HG02798 (cell line): ENCODE data around the gene SHISAL1.

ENCODE experiments used
- ATAC-seq: cut with Tn5 transposase; IDR thresholded peaks from one replicate; pipeline ENCODE4 v1.9.1; 2021; ENCODE audit warnings: mild to moderate bottlenecking; ENCODE audit not compliant: unreplicated experiment, poor library complexity

The SHISAL1 gene

DNA sequence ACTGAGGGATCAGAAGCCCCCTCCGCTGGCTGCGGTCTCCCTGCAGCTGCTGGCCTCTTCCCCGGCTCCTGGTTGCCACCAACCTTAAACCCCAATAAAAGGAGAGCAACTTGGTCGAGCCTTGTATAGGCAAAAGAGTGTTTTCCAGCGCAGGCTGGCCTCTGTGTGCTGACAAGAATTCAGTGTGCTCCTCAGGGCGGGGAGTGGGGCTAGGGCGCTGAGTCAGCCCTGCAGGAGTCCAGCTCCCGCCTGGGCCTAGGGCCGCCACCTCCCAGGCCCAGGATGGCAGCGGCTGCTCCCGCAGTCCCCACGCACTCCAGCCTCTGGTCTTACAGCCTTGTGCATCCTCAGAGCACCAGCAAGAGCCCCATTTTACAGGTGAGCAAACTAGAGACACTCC is at the start of gene SHISAL1:
SHISAL1 (minus strand) TSS at position 186 of the 400 bp plus-strand sequence. CDS start 12,006 bp downstream, outside the sequence.
- ATAC-seq, result no peak

DNA sequence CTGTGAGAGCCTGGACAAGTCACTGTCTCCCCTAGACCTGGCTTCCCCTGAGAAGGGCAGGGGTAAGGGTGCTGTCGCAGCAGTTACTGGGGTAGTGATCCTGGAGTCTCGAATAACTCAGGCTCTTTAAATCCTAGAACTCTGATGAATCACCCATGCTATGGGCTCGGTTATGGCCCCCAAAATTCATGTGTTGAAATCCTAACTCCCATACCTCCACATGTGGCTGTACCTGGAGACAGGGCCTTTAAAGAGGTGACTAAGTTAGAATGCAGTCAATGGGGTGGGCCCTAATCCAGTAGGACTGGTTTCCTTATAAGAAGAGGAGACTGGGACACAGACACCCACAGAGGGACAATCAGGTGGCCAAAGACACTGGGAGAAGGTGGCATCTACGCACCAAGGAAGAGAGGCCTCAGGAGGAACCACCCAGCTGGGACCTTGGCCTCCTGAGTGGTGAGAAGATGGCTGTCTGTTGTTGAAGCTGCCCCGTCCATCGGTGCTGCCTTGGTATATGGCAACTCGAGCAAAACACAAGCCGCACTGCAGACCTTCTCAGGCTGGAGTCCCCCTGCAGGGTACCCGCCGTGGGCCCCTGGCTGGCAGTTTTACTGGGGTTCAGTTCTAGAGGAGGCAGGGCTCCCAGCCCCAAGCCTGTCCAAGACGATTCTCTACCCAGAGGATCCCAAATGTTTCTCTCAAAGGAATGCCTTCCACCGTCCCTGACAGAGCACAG is 48.8 kb upstream of the SHISAL1 start:
- ATAC-seq, result no peak

DNA sequence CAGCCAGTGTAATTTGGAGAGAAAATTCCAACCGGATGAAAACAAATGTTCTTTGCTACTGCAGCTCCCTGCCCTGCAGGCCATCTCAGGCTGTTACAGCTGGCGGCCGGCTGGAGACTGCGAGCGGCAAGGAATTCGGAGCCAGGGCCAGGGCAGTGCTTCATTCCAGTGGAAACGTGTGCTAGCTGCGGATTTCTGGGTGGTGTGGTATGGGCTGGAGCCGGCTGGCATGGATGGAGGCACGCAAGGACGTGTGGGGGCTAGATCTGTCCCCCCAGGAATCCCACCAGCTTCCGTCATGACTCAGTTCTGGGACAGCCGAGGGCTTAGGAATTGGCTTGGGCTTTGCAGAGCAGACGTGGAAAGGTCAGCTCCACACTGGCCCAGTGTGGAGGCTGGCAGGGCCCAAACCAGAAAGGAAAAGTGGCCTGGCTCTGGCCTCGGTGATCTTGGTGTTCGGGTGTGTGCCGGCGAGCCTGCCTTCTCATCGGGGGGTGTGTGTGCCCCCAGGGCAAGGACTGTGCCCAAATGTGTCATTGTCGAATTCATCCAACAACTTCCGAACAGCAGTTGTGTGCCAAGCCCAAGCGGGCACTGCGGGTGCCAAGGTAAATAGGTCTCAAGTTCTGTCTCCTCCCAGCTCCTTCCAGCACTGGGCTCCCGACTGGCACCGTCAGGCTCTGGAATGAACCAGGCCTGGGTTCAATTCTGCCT is 48.1 kb upstream of the SHISAL1 start:
- no peak for ATAC-seq

DNA sequence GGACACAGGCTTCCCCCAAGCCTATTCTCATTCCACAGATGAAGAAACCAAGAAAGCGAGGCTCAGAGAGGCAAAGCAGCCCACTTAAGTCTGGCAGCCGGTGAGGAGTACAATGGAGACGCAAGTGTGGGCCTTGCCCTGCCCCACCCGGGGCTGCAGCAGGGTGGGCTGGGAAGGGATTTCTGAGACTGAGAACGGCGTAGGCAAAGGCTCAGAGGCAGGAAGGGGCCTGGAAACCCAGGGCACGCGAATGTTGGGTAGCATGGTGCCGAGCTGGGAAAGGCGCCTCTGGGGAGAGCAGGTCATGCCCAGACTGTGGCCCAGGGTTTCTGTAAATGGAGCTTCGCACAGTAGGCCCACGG is 47.5 kb upstream of the SHISAL1 start:
- no peak for ATAC-seq

DNA sequence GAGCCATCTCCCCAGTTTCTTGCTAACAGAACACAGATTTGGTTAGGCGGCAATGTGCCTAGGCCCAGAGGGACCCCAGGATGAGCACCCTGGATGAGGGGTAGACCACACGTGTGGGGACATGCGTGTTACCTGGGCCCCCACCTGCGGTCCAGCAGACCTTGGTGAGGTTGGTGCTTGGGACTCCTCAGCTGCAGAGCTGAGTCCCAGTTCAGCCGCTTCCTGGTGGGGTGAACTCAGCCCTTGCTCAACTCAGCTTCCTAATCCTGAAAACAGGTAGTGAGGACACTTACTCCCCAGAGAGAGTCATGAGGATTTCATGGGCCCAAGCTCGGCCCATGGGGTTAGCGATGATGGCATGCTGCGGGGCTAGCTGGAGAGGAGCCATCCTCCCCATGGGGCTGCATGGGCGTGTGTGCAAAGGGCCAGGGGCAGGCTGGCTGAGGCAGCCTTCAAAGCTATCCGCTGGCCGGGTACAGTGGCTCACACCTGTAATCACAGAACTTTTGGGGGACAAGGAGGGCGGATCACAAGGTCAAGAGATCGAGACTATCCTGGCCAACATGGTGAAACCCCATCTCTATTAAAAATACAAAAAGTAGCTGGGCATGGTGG is 46.9 kb upstream of the SHISAL1 start:
- ATAC-seq, result no peak

DNA sequence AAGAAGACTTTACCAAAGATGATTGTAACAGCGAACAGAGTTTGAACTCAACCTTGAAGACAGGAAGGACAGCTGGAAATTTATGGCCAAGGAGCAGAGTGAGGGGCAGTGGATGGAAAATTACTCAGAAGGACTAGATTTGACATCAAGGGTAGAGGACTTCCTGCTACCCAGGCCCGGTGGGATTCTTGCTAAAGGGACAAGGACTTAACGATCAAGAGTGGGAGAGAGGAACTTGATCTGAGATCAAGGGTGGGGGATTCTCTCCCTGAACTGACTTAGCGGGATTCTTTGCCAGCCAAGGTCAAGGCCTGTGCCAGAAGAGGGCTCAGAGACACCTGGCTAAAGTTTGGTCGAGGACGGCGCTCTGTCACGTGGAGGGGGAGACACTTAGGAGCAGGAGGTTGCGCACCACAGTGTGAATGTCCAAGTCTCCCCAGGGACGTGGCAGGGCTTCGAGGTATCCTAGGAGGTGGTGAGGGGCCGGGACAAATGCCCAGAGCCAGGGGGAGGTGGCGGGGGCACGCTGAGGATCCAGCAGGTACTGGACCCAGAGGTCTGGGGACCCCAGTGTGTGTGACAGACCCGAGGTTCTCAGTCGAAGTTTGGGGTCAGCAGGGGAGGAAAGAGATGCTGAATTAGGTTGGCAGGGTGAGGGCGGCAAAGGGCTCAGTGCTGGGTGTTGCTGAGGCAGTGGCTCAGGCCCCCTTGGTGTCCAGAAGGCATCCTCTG is 46.1 kb upstream of the SHISAL1 start:
- no peak for ATAC-seq

DNA sequence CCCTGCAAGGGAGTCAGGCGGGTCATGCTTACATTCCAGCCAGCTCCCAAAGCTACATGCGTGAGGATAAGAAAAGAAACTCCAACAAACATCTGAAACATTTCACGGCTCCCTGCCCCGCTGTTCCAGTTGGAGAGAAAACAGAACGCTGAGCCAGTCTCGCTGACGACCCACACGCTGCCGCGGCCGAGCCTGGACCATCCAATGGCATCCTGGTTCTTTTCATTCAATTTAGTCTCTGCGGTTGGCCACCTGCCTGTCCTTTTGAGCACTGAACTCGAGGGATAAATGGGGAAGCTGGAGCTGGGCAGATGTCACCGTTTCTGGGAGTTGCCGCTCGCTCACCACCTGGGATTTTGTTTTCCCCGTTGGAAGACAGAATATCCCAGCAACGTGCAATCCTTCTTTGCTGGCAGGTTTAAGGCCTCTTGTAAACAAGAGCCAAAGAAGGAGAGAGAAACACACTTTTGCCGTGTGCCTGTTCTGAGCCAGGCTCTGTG is 45.3 kb upstream of the SHISAL1 start:
- no peak for ATAC-seq

DNA sequence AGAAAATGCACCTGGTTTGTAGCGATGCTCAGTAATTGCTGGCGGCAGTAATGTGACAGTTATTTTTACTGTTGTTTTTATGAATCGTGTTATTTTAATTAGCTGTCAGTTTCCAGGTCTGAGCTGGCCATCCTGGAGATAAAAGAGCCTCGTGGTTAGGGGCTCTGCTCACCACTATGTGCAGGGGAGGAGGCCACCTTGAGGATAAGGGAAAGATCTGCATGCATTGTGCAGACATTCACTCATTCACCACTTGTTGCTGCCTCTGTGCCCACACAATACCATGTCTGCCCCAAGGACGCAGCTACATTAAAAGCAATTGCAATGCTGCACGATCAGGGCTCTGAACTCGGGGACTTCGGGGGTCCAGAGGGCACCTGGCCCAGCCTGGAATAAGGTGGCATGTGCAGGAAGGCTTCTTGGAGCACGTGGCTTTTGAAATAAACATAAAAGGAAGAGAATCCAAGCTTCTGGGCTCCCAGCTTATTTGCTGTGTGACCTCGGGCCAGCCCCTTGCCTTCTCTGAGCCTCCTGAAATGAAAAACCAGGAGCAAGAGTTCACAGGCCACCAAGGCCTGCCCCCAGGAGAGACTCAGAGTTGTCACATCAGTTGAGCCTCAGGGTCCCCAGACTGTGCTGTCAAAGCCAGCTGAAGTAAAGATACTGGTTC is 44.7 kb upstream of the SHISAL1 start:
- ATAC-seq, result no peak

DNA sequence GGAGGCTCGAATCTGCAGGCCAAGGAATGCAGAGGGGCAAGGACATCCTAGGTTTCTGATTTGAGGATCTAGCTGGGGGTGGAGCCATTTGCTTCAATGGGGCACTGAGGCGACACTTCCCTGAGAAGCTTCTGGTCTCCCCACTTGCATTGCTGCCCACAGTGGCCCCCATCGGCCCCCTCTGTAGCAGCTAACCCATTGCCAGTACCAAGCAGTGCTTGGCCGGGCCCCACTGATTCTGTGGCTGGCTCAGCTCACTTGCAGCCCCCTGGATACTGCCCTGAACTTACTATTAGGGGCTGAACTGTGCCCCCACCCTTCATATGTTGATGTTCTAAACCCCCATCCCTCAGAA is 42.9 kb upstream of the SHISAL1 start:
- ATAC-seq, result no peak

DNA sequence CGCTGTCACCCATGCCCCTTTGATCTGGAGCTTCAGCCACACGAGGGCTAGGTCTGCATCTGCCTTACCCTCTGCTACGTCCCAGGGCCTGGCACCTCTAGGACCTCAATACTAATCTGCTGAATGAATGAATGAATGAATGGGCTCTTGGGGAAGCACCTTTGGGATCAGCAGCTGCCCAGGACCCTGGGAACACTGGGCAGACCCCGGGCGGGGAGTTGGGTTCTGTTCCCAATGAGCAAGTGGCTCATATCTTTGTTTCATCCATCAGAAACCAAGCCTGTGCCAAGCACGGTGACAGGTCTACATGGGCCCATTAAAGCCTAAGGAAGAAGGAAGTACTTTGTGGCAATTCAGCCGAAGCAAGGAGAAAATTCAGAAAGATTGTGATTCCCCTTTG is 41.5 kb upstream of the SHISAL1 start:
- ATAC-seq, result no peak

DNA sequence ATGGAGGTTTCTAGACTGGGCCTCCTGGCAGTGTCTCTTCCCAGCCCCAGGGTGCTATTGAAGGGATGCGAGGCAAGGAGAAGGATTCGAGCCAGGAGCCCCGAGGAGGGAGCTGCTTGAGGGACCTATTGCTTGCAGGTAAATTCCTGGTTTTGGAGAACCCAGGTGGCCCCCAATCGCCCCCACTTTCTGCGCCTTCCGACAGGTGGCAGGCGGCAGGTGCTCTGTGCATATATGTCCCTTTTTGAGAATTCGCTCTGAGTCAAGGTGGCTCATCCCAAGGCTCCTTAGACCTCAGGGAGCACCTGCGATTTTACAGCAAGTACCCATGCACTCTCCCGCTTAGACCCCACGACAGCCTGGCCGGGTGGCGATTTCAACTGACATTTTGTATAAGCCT is 40.3 kb upstream of the SHISAL1 start:
- ATAC-seq, result no peak

DNA sequence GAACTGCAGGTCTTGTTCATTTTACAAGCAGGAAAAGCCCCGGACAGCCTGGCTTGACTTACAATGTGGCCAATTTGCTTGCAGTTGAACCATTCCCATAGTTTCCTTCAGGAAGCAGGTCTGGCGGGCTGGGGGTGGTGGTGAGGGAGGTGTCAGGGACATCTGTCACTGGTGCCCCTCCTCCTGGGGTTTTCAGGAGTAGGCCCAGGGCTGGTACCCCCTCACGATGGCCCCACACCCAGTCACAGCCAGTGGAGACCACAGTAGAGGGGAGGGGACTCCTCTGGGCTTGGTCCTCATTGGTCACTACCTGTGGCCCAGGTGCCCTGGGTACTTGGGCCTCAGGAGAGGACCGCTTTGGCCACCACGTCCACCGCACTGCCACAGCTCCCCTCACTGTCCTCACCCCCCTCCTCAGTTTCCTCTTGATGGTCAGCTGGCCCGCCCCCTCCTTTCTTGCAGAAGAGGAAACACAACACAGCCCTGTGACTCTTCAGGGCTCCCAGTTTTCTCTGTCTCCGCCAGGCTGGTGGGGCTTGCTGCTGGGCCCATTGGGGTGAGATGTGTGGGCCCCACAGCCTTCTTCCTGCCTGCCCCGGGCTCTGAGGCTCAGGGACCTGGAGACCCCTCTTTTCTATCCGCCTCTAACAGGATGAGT is 39.8 kb upstream of the SHISAL1 start:
- ATAC-seq, result no peak

DNA sequence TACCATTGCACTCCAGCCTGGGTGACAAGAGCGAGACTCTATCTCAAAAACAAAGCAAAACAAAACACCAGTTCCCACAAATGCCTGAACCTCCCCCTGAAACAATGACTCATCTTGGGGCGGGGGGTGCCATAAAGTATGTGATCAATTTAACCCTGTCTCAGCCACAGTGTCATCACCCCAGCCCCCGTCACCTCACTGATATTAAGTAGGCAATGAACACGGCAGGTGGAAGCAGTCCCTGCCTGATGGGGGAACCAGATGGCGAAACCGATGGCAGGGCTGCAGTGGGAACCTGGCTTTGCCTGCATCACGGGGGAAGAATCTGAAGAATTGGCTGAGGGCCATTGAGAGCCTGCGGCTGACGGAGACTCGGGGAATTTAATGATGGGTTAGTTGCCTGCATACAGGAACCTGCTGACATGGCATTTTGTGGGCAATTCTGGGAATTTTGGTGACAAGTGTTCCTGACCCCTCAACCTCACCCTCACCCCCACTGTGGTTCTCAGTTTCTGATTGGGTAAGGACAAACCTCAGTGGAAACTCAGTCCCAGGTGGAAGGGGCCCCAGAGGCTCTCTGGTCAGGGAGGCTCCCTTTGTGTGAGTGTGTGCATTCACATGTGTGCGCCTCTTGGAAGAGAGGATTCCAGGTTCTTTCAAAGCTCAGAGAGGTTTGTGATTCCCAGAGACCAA is 39.1 kb upstream of the SHISAL1 start:
- ATAC-seq, result no peak

DNA sequence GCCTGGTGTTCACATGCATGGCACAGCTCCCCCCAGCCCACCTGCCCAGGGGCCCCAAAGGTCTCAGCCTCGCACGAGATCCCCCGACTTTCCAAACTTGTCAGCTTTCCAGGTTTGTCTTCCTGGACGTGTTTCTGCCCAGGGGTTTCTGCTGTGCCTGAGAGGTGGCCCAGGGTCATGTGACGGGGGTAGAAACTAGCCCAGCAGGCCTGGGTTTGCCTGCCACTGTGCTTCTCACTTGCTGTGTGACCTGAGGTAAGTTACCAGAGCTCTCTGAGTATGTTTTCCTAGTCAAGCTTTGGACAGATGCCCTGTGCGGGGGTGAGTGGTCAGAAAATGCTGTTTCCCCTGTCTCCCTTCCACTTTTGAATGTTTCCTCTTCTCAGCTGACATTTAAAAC is 38.3 kb upstream of the SHISAL1 start:
- ATAC-seq, result no peak

DNA sequence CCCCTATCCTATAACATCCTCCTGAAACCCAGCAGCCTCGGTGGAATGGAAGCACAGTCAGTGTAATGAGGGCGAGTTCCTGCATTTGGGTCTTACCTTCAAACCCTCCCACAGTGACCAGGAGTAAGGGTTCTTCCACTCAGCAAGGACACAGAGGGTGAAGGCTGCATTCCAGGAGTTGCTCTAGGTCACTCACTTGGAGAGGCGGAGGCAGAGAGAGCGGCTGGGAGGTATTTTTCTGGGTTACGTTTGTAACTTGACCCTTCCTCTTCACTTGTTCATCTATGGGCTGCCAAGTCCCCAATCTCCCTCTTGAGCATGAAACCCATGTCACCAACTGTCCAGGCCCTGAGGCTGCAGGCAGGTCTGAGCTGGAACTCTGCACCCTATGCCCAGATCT is 36.8 kb upstream of the SHISAL1 start:
- no peak for ATAC-seq

DNA sequence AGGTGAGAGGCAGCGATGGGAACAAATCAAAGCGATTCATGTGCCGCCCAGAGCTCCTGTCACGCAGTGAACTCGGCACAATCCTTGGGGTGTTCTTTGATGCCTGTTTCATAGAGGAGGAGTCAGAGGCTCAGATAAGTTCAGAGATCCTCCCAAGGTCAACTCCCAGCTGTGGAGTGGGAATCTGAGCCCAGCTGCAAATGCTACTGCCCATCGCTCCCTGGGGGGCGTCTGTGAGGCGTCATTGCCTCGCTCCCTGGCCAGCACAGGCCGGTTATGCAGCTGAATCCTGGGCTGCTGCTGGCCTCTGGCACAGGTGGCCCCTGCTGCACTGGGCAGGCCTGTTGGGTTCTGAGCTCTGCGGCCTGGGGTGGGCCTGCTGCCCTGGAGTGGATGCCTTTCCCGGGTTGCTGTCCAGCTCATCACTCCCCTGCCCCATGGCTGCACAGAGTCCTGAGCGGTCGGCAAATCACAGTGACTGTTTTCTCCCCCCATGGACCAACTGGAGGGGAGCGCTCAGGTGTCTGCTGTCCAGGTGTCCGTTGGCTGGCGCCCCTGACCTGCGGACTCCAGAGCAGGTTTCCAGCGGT is 36.3 kb upstream of the SHISAL1 start:
- ATAC-seq, result no peak

DNA sequence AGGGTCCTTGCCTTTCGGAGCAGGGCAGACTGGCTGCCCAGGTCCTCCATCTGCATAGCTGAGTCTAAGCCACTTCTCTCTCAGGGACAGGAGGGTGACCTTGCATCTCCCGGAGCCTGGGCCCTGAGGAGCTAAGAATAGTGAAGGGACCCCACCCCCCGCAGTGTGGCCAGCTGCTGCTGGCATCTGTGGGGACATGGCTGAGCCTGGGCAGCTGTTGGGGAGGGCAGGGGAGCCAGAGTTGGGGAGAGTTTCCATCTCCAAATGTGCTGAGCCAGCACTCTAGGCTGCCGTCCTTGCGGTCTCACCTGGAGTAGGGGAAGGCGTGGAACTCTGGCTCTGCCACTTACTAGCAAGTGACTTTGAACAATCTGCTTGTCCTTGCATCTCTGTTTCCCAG is 34.8 kb upstream of the SHISAL1 start:
- no peak for ATAC-seq

DNA sequence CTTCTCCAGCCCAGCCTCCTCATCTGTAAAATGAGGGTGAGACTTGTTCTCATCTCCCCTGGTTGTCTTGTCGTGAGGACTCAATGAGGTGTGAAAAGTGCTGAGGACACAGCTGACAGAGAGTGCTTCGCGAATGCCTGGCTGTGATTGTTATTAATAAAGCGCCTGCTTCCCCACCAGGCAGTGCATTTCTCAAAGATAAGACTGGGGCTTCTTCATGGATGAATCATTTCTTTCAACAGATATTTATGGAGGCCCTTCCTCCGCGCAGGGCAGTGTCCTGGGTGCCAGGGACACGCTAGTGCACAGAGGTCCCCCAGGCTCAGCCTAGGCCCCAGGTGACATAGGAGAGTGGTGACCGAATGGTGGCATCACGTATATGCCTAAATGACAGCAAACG is 34.3 kb upstream of the SHISAL1 start:
- no peak for ATAC-seq

DNA sequence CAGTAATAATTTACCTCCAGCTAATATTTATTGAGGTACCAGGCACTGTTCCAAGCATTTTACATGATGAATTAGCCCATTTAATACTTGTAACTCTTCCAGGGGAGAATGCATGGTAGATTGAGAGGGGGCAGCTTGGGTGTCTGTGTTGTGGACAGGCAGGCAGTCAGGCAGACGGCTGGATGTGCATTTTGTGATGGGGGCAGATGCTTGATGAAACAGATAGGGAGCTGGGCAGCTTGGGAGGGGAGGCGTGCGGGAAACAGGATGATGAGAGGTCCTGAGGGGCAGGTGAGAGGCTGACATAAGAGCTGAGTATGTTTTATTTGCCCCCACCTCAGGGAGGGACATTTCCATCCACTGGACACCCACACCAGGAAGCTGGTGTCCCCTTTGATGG is 33.1 kb upstream of the SHISAL1 start:
- ATAC-seq, result no peak
